HEK293 (cell line): Measurements from ENCODE around the gene MTHFD1.

ENCODE experiments used
- KLF8 ChIP-seq: fragments of 450-650 bp; formaldehyde crosslinking; IDR thresholded peaks from 2 replicates; pipeline ENCODE4 v1.5.1; 2016; ENCODE audit warnings: missing biosample characterization, missing genetic modification characterization
- REPIN1 ChIP-seq: fragments of 450-650 bp; formaldehyde crosslinking; IDR thresholded peaks from 2 replicates; pipeline ENCODE4 v1.5.1; 2017; ENCODE audit warnings: missing biosample characterization, missing genetic modification characterization, low read depth
- TRIM28 ChIP-seq: IDR thresholded peaks from 2 replicates; pipeline ENCODE4 v1.6.1; 2011; ENCODE audit warnings: low read length, control low read depth, borderline replicate concordance
- ZFHX2 ChIP-seq: fragments of 450-650 bp; formaldehyde crosslinking; conservative IDR thresholded peaks from 2 replicates; pipeline ENCODE4 v1.5.1; 2016; ENCODE audit warnings: missing biosample characterization, missing genetic modification characterization
- ZFP41 ChIP-seq: fragments of 450-650 bp; formaldehyde crosslinking; IDR thresholded peaks from 2 replicates; pipeline ENCODE4 v1.5.1; 2016; ENCODE audit warnings: missing biosample characterization, missing genetic modification characterization, borderline replicate concordance
- ZIC2 ChIP-seq: fragments of 450-650 bp; formaldehyde crosslinking; IDR thresholded peaks from 2 replicates; pipeline ENCODE4 v1.5.1; 2016; ENCODE audit warnings: missing biosample characterization, missing genetic modification characterization
- ZNF146 ChIP-seq: fragments of 450-650 bp; formaldehyde crosslinking; IDR thresholded peaks from 2 replicates; pipeline ENCODE4 v1.5.1; 2016; ENCODE audit warnings: missing biosample characterization, missing genetic modification characterization
- ZNF202 ChIP-seq: fragments of 450-650 bp; formaldehyde crosslinking; IDR thresholded peaks from 2 replicates; pipeline ENCODE4 v1.5.1; 2016; ENCODE audit warnings: missing biosample characterization, missing genetic modification characterization, borderline replicate concordance
- ZNF214 ChIP-seq: fragments of 450-650 bp; formaldehyde crosslinking; IDR thresholded peaks from 2 replicates; pipeline ENCODE4 v1.5.1; 2017; ENCODE audit warnings: missing biosample characterization, mild to moderate bottlenecking, missing genetic modification characterization, borderline replicate concordance
- ZNF223 ChIP-seq: fragments of 450-650 bp; formaldehyde crosslinking; IDR thresholded peaks from 2 replicates; pipeline ENCODE4 v1.5.1; 2016; ENCODE audit warnings: missing biosample characterization, missing genetic modification characterization
- ZNF292 ChIP-seq: fragments of 450-650 bp; formaldehyde crosslinking; IDR thresholded peaks from 2 replicates; pipeline ENCODE4 v1.5.1; 2016; ENCODE audit warnings: low read depth, missing biosample characterization, missing genetic modification characterization, borderline replicate concordance
- ZNF335 ChIP-seq: fragments of 450-650 bp; formaldehyde crosslinking; conservative IDR thresholded peaks from 2 replicates; pipeline ENCODE4 v1.5.1; 2016; ENCODE audit warnings: missing biosample characterization, missing genetic modification characterization
- ZNF416 ChIP-seq: fragments of 450-650 bp; formaldehyde crosslinking; IDR thresholded peaks from 2 replicates; pipeline ENCODE4 v1.5.1; 2016; ENCODE audit warnings: missing biosample characterization, missing genetic modification characterization
- ZNF501 ChIP-seq: fragments of 450-650 bp; formaldehyde crosslinking; IDR thresholded peaks from 2 replicates; pipeline ENCODE4 v1.5.1; 2016; ENCODE audit warnings: missing biosample characterization, missing genetic modification characterization
- ZNF529 ChIP-seq: fragments of 450-650 bp; formaldehyde crosslinking; IDR thresholded peaks from 2 replicates; pipeline ENCODE4 v1.5.1; 2017; ENCODE audit warnings: missing genetic modification characterization, missing biosample characterization; ENCODE audit not compliant: insufficient replicate concordance
- ZNF549 ChIP-seq: fragments of 450-650 bp; IDR thresholded peaks from 2 replicates; pipeline ENCODE4 v1.5.1; 2018; ENCODE audit warnings: missing biosample characterization, missing genetic modification characterization, mild to moderate bottlenecking, inconsistent platforms, moderate library complexity
- ZNF561 ChIP-seq: fragments of 450-650 bp; IDR thresholded peaks from 2 replicates; pipeline ENCODE4 v1.5.1; 2018; ENCODE audit warnings: missing biosample characterization, missing genetic modification characterization, borderline replicate concordance
- ZNF664 ChIP-seq: fragments of 450-650 bp; formaldehyde crosslinking; IDR thresholded peaks from 2 replicates; pipeline ENCODE4 v1.5.1; 2016; ENCODE audit warnings: missing biosample characterization, missing genetic modification characterization
- ZNF785 ChIP-seq: fragments of 450-650 bp; formaldehyde crosslinking; IDR thresholded peaks from 2 replicates; pipeline ENCODE4 v1.5.1; 2016; ENCODE audit warnings: missing biosample characterization, missing genetic modification characterization
- ZSCAN30 ChIP-seq: fragments of 450-650 bp; IDR thresholded peaks from 2 replicates; pipeline ENCODE4 v1.5.1; 2018; ENCODE audit warnings: missing biosample characterization, mild to moderate bottlenecking, missing genetic modification characterization, moderate library complexity
- TF ChIP-seq, protein P1 (sequence below): fragments of 450-650 bp; formaldehyde crosslinking; IDR thresholded peaks from 2 replicates; pipeline ENCODE4 v1.5.1; 2016; ENCODE audit warnings: missing biosample characterization, missing genetic modification characterization
- TF ChIP-seq, protein P2 (sequence below): fragments of 450-650 bp; formaldehyde crosslinking; optimal IDR thresholded peaks from 2 replicates; pipeline ENCODE3; 2016; ENCODE audit warnings: missing biosample characterization, mild to moderate bottlenecking, missing genetic modification characterization
- TF ChIP-seq, protein P3 (sequence below): fragments of 450-650 bp; formaldehyde crosslinking; IDR thresholded peaks from 2 replicates; pipeline ENCODE4 v1.5.1; 2016; ENCODE audit warnings: missing biosample characterization, missing genetic modification characterization
- TF ChIP-seq, protein P4 (sequence below): fragments of 450-650 bp; formaldehyde crosslinking; IDR thresholded peaks from 2 replicates; pipeline ENCODE4 v1.5.1; 2017; ENCODE audit warnings: missing biosample characterization, missing genetic modification characterization
- TF ChIP-seq, protein P5 (sequence below): fragments of 450-650 bp; formaldehyde crosslinking; IDR thresholded peaks from 2 replicates; pipeline ENCODE4 v1.5.1; 2016; ENCODE audit warnings: missing biosample characterization, missing genetic modification characterization
- TF ChIP-seq, protein P6 (sequence below): fragments of 450-650 bp; formaldehyde crosslinking; conservative IDR thresholded peaks from 2 replicates; pipeline ENCODE4 v1.5.1; 2016; ENCODE audit warnings: low read depth, missing biosample characterization, missing genetic modification characterization
- TF ChIP-seq, protein P7 (sequence below): fragments of 450-650 bp; formaldehyde crosslinking; IDR thresholded peaks from 2 replicates; pipeline ENCODE4 v1.5.1; 2016; ENCODE audit warnings: missing biosample characterization, missing genetic modification characterization

The MTHFD1 gene

DNA sequence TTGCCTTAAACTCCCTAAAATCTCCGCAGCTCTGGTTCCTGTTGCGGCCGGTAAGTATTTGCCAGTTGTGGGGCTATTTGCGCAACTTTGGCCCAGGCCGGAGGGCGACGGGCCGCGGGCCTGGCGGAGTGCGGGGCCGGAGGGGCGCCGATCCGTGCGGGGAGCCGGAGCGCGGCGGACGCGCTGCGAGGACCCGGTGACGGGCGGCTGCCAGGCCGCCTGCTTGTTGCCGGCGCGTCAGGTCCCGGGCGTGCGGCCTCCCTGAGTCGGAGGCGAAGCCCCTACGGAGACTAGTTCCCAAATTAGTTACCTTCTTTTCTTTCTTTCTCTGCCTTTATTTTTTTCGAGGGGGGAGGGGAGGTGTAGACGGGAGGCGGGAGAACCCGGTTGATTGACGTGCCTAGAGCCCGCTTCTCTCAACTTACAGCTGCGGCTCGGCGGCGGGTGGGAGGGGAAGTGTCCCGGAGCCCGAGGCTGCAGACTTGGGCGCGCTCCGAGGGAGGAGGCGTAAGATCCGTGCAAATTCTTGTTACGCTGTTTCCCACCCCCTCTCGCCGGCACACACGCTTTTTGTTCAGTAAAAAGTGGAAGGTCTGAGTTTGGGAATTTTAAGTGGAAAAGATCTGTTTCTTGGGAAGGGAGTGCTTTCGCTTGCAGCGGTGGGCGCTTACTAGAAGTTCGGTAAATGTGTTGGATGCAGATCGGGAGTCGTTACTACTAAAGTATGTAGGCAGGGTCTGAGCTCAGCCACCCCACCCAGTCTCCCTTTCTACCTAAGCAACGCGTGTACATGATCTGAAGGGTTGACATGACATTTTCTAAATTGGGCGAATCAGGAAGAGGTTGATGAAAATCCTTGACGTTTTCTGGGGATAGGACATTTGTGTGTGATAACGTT is 117.0 kb downstream of the MTHFD1 start (continued):
- TF ChIP-seq, protein P1, sequence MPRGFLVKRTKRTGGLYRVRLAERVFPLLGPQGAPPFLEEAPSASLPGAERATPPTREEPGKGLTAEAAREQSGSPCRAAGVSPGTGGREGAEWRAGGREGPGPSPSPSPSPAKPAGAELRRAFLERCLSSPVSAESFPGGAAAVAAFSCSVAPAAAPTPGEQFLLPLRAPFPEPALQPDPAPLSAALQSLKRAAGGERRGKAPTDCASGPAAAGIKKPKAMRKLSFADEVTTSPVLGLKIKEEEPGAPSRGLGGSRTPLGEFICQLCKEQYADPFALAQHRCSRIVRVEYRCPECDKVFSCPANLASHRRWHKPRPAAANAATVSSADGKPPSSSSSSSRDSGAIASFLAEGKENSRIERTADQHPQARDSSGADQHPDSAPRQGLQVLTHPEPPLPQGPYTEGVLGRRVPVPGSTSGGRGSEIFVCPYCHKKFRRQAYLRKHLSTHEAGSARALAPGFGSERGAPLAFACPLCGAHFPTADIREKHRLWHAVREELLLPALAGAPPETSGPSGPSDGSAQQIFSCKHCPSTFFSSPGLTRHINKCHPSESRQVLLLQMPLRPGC (tag by site-specific recombination) = no peak
- no peak for TF ChIP-seq ZNF416 (tag by site-specific recombination)
- TF ChIP-seq, protein P2, sequence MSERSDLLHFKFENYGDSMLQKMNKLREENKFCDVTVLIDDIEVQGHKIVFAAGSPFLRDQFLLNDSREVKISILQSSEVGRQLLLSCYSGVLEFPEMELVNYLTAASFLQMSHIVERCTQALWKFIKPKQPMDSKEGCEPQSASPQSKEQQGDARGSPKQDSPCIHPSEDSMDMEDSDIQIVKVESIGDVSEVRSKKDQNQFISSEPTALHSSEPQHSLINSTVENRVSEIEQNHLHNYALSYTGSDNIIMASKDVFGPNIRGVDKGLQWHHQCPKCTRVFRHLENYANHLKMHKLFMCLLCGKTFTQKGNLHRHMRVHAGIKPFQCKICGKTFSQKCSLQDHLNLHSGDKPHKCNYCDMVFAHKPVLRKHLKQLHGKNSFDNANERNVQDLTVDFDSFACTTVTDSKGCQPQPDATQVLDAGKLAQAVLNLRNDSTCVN (tag by site-specific recombination) = peak; percentile 47
- 0 out of 2 replicates have a peak, but pooled peaks have one; percentile 8 for TF ChIP-seq TRIM28
- TF ChIP-seq, protein P3, sequence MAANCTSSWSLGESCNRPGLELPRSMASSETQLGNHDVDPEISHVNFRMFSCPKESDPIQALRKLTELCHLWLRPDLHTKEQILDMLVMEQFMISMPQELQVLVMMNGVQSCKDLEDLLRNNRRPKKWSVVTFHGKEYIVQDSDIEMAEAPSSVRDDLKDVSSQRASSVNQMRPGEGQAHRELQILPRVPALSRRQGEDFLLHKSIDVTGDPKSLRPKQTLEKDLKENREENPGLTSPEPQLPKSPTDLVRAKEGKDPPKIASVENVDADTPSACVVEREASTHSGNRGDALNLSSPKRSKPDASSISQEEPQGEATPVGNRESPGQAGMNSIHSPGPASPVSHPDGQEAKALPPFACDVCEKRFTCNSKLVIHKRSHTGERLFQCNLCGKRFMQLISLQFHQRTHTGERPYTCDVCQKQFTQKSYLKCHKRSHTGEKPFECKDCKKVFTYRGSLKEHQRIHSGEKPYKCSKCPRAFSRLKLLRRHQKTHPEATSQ (tag by site-specific recombination) = no peak
- no peak for TF ChIP-seq ZNF501 (tag by site-specific recombination)
- TF ChIP-seq KLF8 = no peak
- TF ChIP-seq ZIC2 = no peak
- TF ChIP-seq ZFHX2 (tag by site-specific recombination) = peak; percentile 61
- no peak for TF ChIP-seq ZNF214 (tag by site-specific recombination)
- no peak for TF ChIP-seq ZNF549
- TF ChIP-seq ZNF335 (tag by site-specific recombination) = peak; percentile 94
- TF ChIP-seq, protein P4, sequence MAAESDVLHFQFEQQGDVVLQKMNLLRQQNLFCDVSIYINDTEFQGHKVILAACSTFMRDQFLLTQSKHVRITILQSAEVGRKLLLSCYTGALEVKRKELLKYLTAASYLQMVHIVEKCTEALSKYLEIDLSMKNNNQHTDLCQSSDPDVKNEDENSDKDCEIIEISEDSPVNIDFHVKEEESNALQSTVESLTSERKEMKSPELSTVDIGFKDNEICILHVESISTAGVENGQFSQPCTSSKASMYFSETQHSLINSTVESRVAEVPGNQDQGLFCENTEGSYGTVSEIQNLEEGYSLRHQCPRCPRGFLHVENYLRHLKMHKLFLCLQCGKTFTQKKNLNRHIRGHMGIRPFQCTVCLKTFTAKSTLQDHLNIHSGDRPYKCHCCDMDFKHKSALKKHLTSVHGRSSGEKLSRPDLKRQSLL = no peak
- TF ChIP-seq ZNF202 = no peak
- no peak for TF ChIP-seq ZNF223 (tag by site-specific recombination)
- no peak for TF ChIP-seq ZNF146 (tag by site-specific recombination)
- no peak for TF ChIP-seq ZNF529 (tag by site-specific recombination)
- TF ChIP-seq ZNF664 (tag by site-specific recombination) = no peak
- TF ChIP-seq ZNF561 (tag by site-specific recombination) = peak; percentile 29; the same call in 1 of the 2 replicates
- peak; percentile 24 for TF ChIP-seq ZSCAN30
- no peak for TF ChIP-seq REPIN1 (tag by site-specific recombination)
- TF ChIP-seq ZFP41 (tag by site-specific recombination) = no peak
- TF ChIP-seq, protein P5, sequence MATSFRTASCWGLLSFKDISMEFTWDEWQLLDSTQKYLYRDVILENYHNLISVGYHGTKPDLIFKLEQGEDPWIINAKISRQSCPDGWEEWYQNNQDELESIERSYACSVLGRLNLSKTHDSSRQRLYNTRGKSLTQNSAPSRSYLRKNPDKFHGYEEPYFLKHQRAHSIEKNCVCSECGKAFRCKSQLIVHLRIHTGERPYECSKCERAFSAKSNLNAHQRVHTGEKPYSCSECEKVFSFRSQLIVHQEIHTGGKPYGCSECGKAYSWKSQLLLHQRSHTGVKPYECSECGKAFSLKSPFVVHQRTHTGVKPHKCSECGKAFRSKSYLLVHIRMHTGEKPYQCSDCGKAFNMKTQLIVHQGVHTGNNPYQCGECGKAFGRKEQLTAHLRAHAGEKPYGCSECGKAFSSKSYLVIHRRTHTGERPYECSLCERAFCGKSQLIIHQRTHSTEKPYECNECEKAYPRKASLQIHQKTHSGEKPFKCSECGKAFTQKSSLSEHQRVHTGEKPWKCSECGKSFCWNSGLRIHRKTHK (tag by site-specific recombination) = no peak
- no peak for TF ChIP-seq ZNF292
- TF ChIP-seq, protein P6, sequence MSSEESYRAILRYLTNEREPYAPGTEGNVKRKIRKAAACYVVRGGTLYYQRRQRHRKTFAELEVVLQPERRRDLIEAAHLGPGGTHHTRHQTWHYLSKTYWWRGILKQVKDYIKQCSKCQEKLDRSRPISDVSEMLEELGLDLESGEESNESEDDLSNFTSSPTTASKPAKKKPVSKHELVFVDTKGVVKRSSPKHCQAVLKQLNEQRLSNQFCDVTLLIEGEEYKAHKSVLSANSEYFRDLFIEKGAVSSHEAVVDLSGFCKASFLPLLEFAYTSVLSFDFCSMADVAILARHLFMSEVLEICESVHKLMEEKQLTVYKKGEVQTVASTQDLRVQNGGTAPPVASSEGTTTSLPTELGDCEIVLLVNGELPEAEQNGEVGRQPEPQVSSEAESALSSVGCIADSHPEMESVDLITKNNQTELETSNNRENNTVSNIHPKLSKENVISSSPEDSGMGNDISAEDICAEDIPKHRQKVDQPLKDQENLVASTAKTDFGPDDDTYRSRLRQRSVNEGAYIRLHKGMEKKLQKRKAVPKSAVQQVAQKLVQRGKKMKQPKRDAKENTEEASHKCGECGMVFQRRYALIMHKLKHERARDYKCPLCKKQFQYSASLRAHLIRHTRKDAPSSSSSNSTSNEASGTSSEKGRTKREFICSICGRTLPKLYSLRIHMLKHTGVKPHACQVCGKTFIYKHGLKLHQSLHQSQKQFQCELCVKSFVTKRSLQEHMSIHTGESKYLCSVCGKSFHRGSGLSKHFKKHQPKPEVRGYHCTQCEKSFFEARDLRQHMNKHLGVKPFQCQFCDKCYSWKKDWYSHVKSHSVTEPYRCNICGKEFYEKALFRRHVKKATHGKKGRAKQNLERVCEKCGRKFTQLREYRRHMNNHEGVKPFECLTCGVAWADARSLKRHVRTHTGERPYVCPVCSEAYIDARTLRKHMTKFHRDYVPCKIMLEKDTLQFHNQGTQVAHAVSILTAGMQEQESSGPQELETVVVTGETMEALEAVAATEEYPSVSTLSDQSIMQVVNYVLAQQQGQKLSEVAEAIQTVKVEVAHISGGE (tag by site-specific recombination) = peak; percentile 48; the same call in 1 of the 2 replicates
- TF ChIP-seq ZNF785 (tag by site-specific recombination) = no peak
- TF ChIP-seq, protein P7, sequence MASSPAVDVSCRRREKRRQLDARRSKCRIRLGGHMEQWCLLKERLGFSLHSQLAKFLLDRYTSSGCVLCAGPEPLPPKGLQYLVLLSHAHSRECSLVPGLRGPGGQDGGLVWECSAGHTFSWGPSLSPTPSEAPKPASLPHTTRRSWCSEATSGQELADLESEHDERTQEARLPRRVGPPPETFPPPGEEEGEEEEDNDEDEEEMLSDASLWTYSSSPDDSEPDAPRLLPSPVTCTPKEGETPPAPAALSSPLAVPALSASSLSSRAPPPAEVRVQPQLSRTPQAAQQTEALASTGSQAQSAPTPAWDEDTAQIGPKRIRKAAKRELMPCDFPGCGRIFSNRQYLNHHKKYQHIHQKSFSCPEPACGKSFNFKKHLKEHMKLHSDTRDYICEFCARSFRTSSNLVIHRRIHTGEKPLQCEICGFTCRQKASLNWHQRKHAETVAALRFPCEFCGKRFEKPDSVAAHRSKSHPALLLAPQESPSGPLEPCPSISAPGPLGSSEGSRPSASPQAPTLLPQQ = no peak
